Liver (tissue), 9 donors: Measurements from ENCODE around the gene MED12L. TPM values are rescaled to one million over a fixed set of nuclear protein-coding genes. Genes with fewer than 3 reads are reported as not detected.

Experiments used
- DNase-seq: peaks from one replicate; pipeline ENCODE4 v3.0.0-alpha.2; 2017; ENCODE audit warnings: low spot score
- H3K27ac ChIP-seq, 2 donors: one replicate each; pipeline ENCODE4 v1.7.0; 2013; ENCODE audit warnings: inconsistent platforms in 2 of 2, low read length in 2 of 2, control low read depth in 1 of 2, low read depth in 1 of 2, mild to moderate bottlenecking in 1 of 2
- H3K27me3 ChIP-seq, 4 donors: one replicate each; pipeline versions ENCODE4 v1.6.1 to v1.7.0; 2013; ENCODE audit warnings: low read length in 3 of 4, inconsistent platforms in 1 of 4, mild to moderate bottlenecking in 1 of 4, moderate library complexity in 1 of 4; ENCODE audit not compliant: control insufficient read depth in 4 of 4, insufficient read depth in 4 of 4
- H3K36me3 ChIP-seq, 4 donors: one replicate each; pipeline versions ENCODE4 v1.6.1 to v1.7.0; 2013; ENCODE audit warnings: low read length in 3 of 4, mild to moderate bottlenecking in 3 of 4, low read depth in 1 of 4, moderate library complexity in 1 of 4; ENCODE audit not compliant: control insufficient read depth in 4 of 4, insufficient read depth in 3 of 4
- H3K4me1 ChIP-seq, 4 donors: one replicate each; pipeline versions ENCODE4 v1.6.1 to v1.7.0; 2013; ENCODE audit warnings: low read length in 3 of 4, mild to moderate bottlenecking in 3 of 4, moderate library complexity in 1 of 4; ENCODE audit not compliant: control insufficient read depth in 4 of 4, insufficient read depth in 4 of 4
- H3K4me3 ChIP-seq, 3 donors: one replicate each; pipeline versions ENCODE4 v1.6.1 to v1.7.0; 2013; ENCODE audit warnings: low read length in 3 of 3, control low read depth in 1 of 3, low read depth in 1 of 3, mild to moderate bottlenecking in 1 of 3
- H3K9ac ChIP-seq, 2 donors: one replicate each; pipeline ENCODE4 v1.7.0; 2013; ENCODE audit warnings: low read length in 2 of 2, mild to moderate bottlenecking in 2 of 2, moderate library complexity in 2 of 2, control low read depth in 1 of 2, low read depth in 1 of 2
- H3K9me3 ChIP-seq, 4 donors: one replicate each; pipeline versions ENCODE4 v1.6.1 to v1.7.0; 2013; ENCODE audit warnings: low read length in 3 of 4; ENCODE audit not compliant: control insufficient read depth in 4 of 4
- FOXA2 ChIP-seq: IDR thresholded peaks from 2 replicates; pipeline ENCODE4 v1.6.1; 2016; ENCODE audit warnings: antibody characterized with exemption
- GABPA ChIP-seq, 2 donors: IDR thresholded peaks in 1 of 2; conservative IDR thresholded peaks in 1 of 2; 2 replicates each; pipeline ENCODE4 v1.6.1; 2016; ENCODE audit warnings: antibody characterized with exemption in 2 of 2, mild to moderate bottlenecking in 1 of 2, moderate library complexity in 1 of 2
- HNF4A ChIP-seq, 2 donors: conservative IDR thresholded peaks; 2 replicates each; pipeline ENCODE4 v1.6.1; 2016; ENCODE audit warnings: antibody characterized with exemption in 2 of 2, mild to moderate bottlenecking in 2 of 2
- HNF4G ChIP-seq: IDR thresholded peaks from 2 replicates; pipeline ENCODE4 v1.6.1; 2016; ENCODE audit warnings: antibody characterized with exemption
- JUND ChIP-seq, 2 donors: IDR thresholded peaks; 2 replicates each; pipeline ENCODE4 v1.6.1; 2016; ENCODE audit warnings: antibody characterized with exemption in 2 of 2
- NR2F2 ChIP-seq: IDR thresholded peaks from 2 replicates; pipeline ENCODE4 v1.6.1; 2016; ENCODE audit warnings: antibody characterized with exemption
- RAD21 ChIP-seq, 2 donors: IDR thresholded peaks; 2 replicates each; pipeline ENCODE4 v1.6.1; 2016; ENCODE audit warnings: antibody characterized with exemption in 2 of 2, mild to moderate bottlenecking in 2 of 2
- RXRA ChIP-seq, 2 donors: IDR thresholded peaks; 2 replicates each; pipeline ENCODE4 v1.6.1; 2017 to 2018; ENCODE audit warnings: antibody characterized with exemption in 2 of 2, mild to moderate bottlenecking in 1 of 2
- SP1 ChIP-seq: IDR thresholded peaks from 2 replicates; pipeline ENCODE4 v1.6.1; 2018; ENCODE audit warnings: antibody characterized with exemption, mild to moderate bottlenecking
- TAF1 ChIP-seq: conservative IDR thresholded peaks from 2 replicates; pipeline ENCODE4 v1.6.1; 2016; ENCODE audit warnings: antibody characterized with exemption, mild to moderate bottlenecking
- YY1 ChIP-seq: IDR thresholded peaks from 2 replicates; pipeline ENCODE4 v1.6.1; 2016; ENCODE audit warnings: antibody characterized with exemption, mild to moderate bottlenecking
- WGBS: extraction: QIAGEN DNeasy Blood & Tissue Kit; methylation state at CpG from one replicate; pipeline ENCODE4 v1.1.7; 2013; 5-methylcytosine and 5-hydroxymethylcytosine counted together
- polyA plus RNA-seq, 2 donors: library from polyadenylated mRNA; stranded (reverse) in 1 of 2; unstranded in 1 of 2; fragments of 200-250 nt in 1 of 2; fragments of >200 nt in 1 of 2; fragmentation: Nextera tagmentation in 1 of 2; extraction: Ambion mirVana in 1 of 2; gene quantifications; one replicate each; pipeline versions ENCODE4 v1.2.1 to v1.2.3, GENCODE V29; 2013 to 2015
- total RNA-seq, 2 donors: library from RNA; depleted of rRNA; stranded (reverse); fragments of >200 nt; gene quantifications; one replicate each; pipeline ENCODE4 v1.2.3, GENCODE V29; 2014
- TF ChIP-seq, protein P1 (sequence below): fragments of 150-350 bp; IDR thresholded peaks from 2 replicates; pipeline ENCODE4 v1.5.1; 2017; ENCODE audit warnings: improper control_type of control experiment, low read depth, low read length; ENCODE audit not compliant: missing input control
- TF ChIP-seq, protein P2 (sequence below): IDR thresholded peaks from 2 replicates; pipeline ENCODE4 v1.6.1; 2016; ENCODE audit warnings: antibody characterized with exemption
- TF ChIP-seq, protein P3 (sequence below): IDR thresholded peaks from 2 replicates; pipeline ENCODE4 v1.6.1; 2016; ENCODE audit warnings: antibody characterized with exemption, mild to moderate bottlenecking
- TF ChIP-seq, protein P4 (sequence below): IDR thresholded peaks from 2 replicates; pipeline ENCODE4 v1.6.1; 2016; ENCODE audit warnings: antibody characterized with exemption
- donor health status: healthy.
- donor health status: healthy.
- donor health status: healthy.
- donor health status: healthy.
- donor health status: healthy.

MED12L gene
- total and polyA plus RNA-seq, 4 donors: 0.02 to 2.1 (median 0.49) TPM

DNA sequence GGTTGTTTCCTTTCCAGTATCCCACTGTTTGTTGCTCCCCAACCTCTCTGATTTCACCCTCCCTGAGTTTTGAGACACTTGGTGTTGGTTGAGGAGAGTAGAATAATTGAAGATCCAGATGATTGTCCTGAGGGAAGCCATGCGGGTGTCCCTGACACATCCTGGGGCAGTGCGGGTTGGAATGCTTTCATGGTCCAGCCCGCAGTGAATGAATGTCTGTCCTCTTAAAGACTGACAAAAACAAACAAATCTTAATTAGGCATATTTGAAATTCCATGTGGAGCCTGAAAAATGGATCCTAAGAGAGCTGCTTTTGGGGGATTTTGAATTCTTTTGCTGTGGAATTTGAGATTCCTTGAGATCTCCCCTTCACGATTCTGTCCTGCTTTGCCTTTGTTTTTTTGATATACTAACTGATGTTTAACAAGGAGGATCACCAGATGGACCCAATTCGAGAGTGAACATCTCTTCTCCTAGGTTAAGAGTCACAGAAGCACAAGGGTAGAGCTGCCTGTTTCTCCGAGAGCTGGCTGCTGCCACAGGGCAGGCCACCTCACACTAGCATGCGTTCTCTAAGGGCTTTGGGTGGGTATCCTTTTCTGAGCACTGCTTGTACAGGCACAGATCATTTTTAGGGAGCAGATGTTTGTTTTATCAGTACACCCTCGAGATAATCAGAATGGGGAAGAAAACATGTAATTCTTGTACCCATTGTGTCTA, 70.1 kb downstream of the MED12L start:
- Histone ChIP-seq H3K9me3 (no peaks in the 10 kb centered on the region), H3K4me1 (no peaks in the 10 kb centered on the region), H3K36me3 (no peaks in the 10 kb centered on the region), H3K4me3 (no peak overlapping the region), H3K27ac (no peak overlapping the region), H3K9ac (no peak overlapping the region), H3K27me3 (no peaks in the 10 kb centered on the region)
- 81% methylated on average over 8 of the region's 8 CpGs for WGBS
- no peak for DNase-seq
- TF ChIP-seq HNF4G (no peak), YY1 (no peak), RXRA (IDR thresholded peaks at IDR 0.05) (no peak), SP1 (no peak), FOXA2 (no peak), TAF1 (no peak), GABPA (IDR thresholded peaks at IDR 0.05 in 1 of 2, conservative IDR thresholded peaks at IDR 0.05 in 1 of 2) (no peak), JUND (IDR thresholded peaks at IDR 0.05) (no peak), NR2F2 (no peak)
- TF ChIP-seq, protein P1, sequence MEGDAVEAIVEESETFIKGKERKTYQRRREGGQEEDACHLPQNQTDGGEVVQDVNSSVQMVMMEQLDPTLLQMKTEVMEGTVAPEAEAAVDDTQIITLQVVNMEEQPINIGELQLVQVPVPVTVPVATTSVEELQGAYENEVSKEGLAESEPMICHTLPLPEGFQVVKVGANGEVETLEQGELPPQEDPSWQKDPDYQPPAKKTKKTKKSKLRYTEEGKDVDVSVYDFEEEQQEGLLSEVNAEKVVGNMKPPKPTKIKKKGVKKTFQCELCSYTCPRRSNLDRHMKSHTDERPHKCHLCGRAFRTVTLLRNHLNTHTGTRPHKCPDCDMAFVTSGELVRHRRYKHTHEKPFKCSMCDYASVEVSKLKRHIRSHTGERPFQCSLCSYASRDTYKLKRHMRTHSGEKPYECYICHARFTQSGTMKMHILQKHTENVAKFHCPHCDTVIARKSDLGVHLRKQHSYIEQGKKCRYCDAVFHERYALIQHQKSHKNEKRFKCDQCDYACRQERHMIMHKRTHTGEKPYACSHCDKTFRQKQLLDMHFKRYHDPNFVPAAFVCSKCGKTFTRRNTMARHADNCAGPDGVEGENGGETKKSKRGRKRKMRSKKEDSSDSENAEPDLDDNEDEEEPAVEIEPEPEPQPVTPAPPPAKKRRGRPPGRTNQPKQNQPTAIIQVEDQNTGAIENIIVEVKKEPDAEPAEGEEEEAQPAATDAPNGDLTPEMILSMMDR: no peak
- TF ChIP-seq, protein P2, sequence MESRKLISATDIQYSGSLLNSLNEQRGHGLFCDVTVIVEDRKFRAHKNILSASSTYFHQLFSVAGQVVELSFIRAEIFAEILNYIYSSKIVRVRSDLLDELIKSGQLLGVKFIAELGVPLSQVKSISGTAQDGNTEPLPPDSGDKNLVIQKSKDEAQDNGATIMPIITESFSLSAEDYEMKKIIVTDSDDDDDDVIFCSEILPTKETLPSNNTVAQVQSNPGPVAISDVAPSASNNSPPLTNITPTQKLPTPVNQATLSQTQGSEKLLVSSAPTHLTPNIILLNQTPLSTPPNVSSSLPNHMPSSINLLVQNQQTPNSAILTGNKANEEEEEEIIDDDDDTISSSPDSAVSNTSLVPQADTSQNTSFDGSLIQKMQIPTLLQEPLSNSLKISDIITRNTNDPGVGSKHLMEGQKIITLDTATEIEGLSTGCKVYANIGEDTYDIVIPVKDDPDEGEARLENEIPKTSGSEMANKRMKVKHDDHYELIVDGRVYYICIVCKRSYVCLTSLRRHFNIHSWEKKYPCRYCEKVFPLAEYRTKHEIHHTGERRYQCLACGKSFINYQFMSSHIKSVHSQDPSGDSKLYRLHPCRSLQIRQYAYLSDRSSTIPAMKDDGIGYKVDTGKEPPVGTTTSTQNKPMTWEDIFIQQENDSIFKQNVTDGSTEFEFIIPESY: no peak
- TF ChIP-seq, protein P3, sequence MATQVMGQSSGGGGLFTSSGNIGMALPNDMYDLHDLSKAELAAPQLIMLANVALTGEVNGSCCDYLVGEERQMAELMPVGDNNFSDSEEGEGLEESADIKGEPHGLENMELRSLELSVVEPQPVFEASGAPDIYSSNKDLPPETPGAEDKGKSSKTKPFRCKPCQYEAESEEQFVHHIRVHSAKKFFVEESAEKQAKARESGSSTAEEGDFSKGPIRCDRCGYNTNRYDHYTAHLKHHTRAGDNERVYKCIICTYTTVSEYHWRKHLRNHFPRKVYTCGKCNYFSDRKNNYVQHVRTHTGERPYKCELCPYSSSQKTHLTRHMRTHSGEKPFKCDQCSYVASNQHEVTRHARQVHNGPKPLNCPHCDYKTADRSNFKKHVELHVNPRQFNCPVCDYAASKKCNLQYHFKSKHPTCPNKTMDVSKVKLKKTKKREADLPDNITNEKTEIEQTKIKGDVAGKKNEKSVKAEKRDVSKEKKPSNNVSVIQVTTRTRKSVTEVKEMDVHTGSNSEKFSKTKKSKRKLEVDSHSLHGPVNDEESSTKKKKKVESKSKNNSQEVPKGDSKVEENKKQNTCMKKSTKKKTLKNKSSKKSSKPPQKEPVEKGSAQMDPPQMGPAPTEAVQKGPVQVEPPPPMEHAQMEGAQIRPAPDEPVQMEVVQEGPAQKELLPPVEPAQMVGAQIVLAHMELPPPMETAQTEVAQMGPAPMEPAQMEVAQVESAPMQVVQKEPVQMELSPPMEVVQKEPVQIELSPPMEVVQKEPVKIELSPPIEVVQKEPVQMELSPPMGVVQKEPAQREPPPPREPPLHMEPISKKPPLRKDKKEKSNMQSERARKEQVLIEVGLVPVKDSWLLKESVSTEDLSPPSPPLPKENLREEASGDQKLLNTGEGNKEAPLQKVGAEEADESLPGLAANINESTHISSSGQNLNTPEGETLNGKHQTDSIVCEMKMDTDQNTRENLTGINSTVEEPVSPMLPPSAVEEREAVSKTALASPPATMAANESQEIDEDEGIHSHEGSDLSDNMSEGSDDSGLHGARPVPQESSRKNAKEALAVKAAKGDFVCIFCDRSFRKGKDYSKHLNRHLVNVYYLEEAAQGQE: no peak
- TF ChIP-seq, protein P4, sequence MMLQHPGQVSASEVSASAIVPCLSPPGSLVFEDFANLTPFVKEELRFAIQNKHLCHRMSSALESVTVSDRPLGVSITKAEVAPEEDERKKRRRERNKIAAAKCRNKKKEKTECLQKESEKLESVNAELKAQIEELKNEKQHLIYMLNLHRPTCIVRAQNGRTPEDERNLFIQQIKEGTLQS: no peak

DNA sequence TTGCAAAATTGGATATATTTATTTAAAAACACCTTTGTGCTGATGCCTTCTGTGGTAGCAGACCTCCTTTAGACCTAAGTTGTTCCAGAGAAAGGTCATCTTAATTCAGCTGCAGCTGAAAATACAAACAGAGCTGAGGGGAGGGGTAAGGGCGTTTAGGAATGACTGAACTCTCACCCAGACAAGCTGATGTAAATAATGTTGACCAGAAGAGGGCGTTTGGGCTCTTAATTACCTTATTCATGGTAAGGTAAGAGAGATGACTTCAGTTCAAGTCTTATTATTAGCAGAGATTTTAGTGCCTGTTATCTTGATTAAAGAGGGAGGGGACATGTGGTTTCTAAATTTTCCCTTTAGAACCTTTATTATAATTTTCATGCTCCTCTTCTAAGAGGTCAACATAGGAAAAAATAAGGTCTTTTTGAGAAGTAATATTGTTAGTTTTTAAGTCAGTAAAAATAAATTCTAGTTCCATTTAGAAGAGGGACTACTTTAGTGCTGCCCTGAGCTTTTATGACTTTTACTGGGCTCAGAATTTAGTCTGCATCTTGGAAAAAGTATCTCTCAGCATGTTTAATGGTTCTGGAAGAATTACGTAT, 71.3 kb downstream of the MED12L start:
- no peaks in the 10 kb centered on the region for H3K36me3 ChIP-seq
- no peak for DNase-seq
- H3K9me3 ChIP-seq: no peaks in the 10 kb centered on the region
- H3K4me3 ChIP-seq: no peak overlapping the region
- no peak overlapping the region for H3K27ac ChIP-seq
- WGBS: 34% methylated on average over 3 of the region's 3 CpGs
- H3K27me3 ChIP-seq: no peaks in the 10 kb centered on the region
- peak; percentile 61 to 75 for TF ChIP-seq RAD21 (IDR thresholded peaks at IDR 0.05)
- TF ChIP-seq, protein P1: peak; percentile 48
- no peak for TF ChIP-seq HNF4A (conservative IDR thresholded peaks at IDR 0.05)
- peak; percentile 63 to 83 for TF ChIP-seq RXRA (IDR thresholded peaks at IDR 0.05)
- H3K4me1 ChIP-seq: no peaks in the 10 kb centered on the region
- no peak overlapping the region for H3K9ac ChIP-seq
